HG03521 (cell line): ENCODE measurements around the gene MEF2D.

Experiments used
- ATAC-seq: cut with Tn5 transposase; IDR thresholded peaks from one replicate; pipeline ENCODE4 v1.9.1; 2021; ENCODE audit warnings: mild to moderate bottlenecking, moderate library complexity; ENCODE audit not compliant: unreplicated experiment

MEF2D gene

GRCh38 chr1:156525071-156525501, 24.5 kb upstream of the MEF2D start:
- ATAC-seq = no peak

- peak; percentile 45 for ATAC-seq
Observed at GRCh38 chr1:156524481-156524869, 23.9 kb upstream of the MEF2D start.

- ATAC-seq = no peak
Observed at GRCh38 chr1:156523801-156524480, 23.4 kb upstream of the MEF2D start.

GRCh38 chr1:156522443-156522970, 21.9 kb upstream of the MEF2D start:
- no peak for ATAC-seq

GRCh38 chr1:156517748-156518147, 17.2 kb upstream of the MEF2D start:
- ATAC-seq = no peak

- no peak for ATAC-seq
Observed at GRCh38 chr1:156516821-156517220, 16.2 kb upstream of the MEF2D start.

- no peak for ATAC-seq
Observed at GRCh38 chr1:156515956-156516355, 15.4 kb upstream of the MEF2D start.

- ATAC-seq = no peak
Observed at GRCh38 chr1:156513185-156513584, 12.6 kb upstream of the MEF2D start.

GRCh38 chr1:156511644-156512043, 11.1 kb upstream of the MEF2D start:
- no peak for ATAC-seq

GRCh38 chr1:156510709-156511108, 10.1 kb upstream of the MEF2D start:
- no peak for ATAC-seq

- no peak for ATAC-seq
Observed at GRCh38 chr1:156509424-156510034, 9.0 kb upstream of the MEF2D start.

- no peak for ATAC-seq
Observed at GRCh38 chr1:156508955-156509234, 8.3 kb upstream of the MEF2D start.

- ATAC-seq = no peak
Observed at GRCh38 chr1:156508205-156508954, 7.8 kb upstream of the MEF2D start.

GRCh38 chr1:156506450-156506849, 5.9 kb upstream of the MEF2D start:
- ATAC-seq = no peak

- ATAC-seq = no peak
Observed at GRCh38 chr1:156505679-156506298, 5.2 kb upstream of the MEF2D start.

GRCh38 chr1:156504821-156505678, 4.5 kb upstream of the MEF2D start:
- peak; percentile 39 for ATAC-seq

GRCh38 chr1:156504438-156504813, 3.9 kb upstream of the MEF2D start:
- no peak for ATAC-seq

- no peak for ATAC-seq
Observed at GRCh38 chr1:156503698-156504437, 3.3 kb upstream of the MEF2D start.

GRCh38 chr1:156502894-156503697, 2.5 kb upstream of the MEF2D start:
- no peak for ATAC-seq
